K562 (cell line): ENCODE data around the gene SRPK2.
"Not testable (repeated sequence)": the region's sequence is repeated elsewhere in the genome, so short reads cannot be mapped to it uniquely, and the experiment has no call there.

Experiments
- ATF2 ChIP-seq: sonication (generic); formaldehyde crosslinking; IDR thresholded peaks from 2 replicates; pipeline ENCODE4 v1.8.1; 2022; ENCODE audit warnings: missing genetic modification reagents
- CEBPB ChIP-seq: fragments of 450-650 bp; IDR thresholded peaks from 2 replicates; pipeline ENCODE4 v1.6.1; 2016; ENCODE audit warnings: missing genetic modification characterization, missing compliant biosample characterization
- E2F4 ChIP-seq: sonication (generic); formaldehyde crosslinking; IDR thresholded peaks from 2 replicates; pipeline ENCODE4 v1.8.0; 2022; ENCODE audit warnings: mild to moderate bottlenecking, low read depth, missing genetic modification reagents
- KDM1A ChIP-seq, 2 experiments: fragments of 450-650 bp; IDR thresholded peaks; 2 replicates each; pipeline ENCODE4 v1.6.1; 2016; ENCODE audit warnings: mild to moderate bottlenecking in 2 of 2
- POLR2A ChIP-seq: fragments of 450-650 bp; conservative IDR thresholded peaks from 2 replicates; pipeline ENCODE4 v1.6.1; 2016
- ZNF398 ChIP-seq: fragments of 250-450 bp; sonication (Bioruptor Pico); IDR thresholded peaks from 2 replicates; pipeline ENCODE4 v1.8.0; 2021; ENCODE audit warnings: moderate library complexity, mild to moderate bottlenecking, inconsistent platforms

GRCh38 chr7:105294482-105294881, 94.2 kb downstream of the SRPK2 start:
- TF ChIP-seq KDM1A (IDR thresholded peaks at IDR 0.05); ATF2; POLR2A; ZNF398; E2F4; CEBPB (tag): not testable (repeated sequence)
